Spinal cord (tissue), 10 donors: ENCODE measurements around the gene FNTB. TPM values are rescaled to one million over a fixed set of nuclear protein-coding genes. Genes with fewer than 3 reads are reported as not detected.
A peak's percentile ranks its signal among the peaks of the same experiment; 100 is the strongest.

Experiments
- DNase-seq, 6 donors: peaks; one replicate each; pipeline versions ENCODE4 v3.0.0 to v3.0.0-alpha.2; 2013 to 2015; ENCODE audit warnings: low spot score in 6 of 6, low read depth in 4 of 6
- H3K27ac ChIP-seq: one replicate; pipeline ENCODE4 v1.5.1; 2013; ENCODE audit warnings: low read depth, low read length, control low read depth
- H3K27me3 ChIP-seq: one replicate; pipeline ENCODE4 v1.6.1; 2013; ENCODE audit warnings: low read length; ENCODE audit not compliant: control insufficient read depth, insufficient read depth
- H3K36me3 ChIP-seq: one replicate; pipeline ENCODE4 v1.6.1; 2013; ENCODE audit warnings: low read length; ENCODE audit not compliant: control insufficient read depth, insufficient read depth
- H3K4me1 ChIP-seq: one replicate; pipeline ENCODE4 v1.6.1; 2013; ENCODE audit warnings: low read length; ENCODE audit not compliant: control insufficient read depth, insufficient read depth
- H3K4me3 ChIP-seq: one replicate; pipeline ENCODE4 v1.5.1; 2013; ENCODE audit warnings: low read depth, low read length, control low read depth
- H3K9me3 ChIP-seq: one replicate; pipeline ENCODE4 v1.6.1; 2013; ENCODE audit warnings: low read length; ENCODE audit not compliant: control insufficient read depth, insufficient read depth
- WGBS: methylation state at CpG from one replicate; pipeline ENCODE4 v1.1.5; 2013; ENCODE audit warnings: missing lambda C conversion rate; ENCODE audit not compliant: insufficient coverage; 5-methylcytosine and 5-hydroxymethylcytosine counted together
- polyA plus RNA-seq, 2 donors: library from polyadenylated mRNA; unstranded; fragments of 120-200 nt; gene quantifications; one replicate each; pipeline ENCODE4 v1.2.1, GENCODE V29; 2013; ENCODE audit not compliant: insufficient read length in 2 of 2
- total RNA-seq, 2 donors: library from RNA; depleted of rRNA in 1 of 2; stranded (reverse); fragments of 120-200 nt in 1 of 2; fragments of >200 nt in 1 of 2; gene quantifications; one replicate each; pipeline versions ENCODE4 v1.2.3 to v1.2.4, GENCODE V29; 2013 to 2014
- donor health status: healthy.

Gene FNTB
- total and polyA plus RNA-seq, 4 donors: 20.9 to 66.9 (median 43.2) TPM

DNA sequence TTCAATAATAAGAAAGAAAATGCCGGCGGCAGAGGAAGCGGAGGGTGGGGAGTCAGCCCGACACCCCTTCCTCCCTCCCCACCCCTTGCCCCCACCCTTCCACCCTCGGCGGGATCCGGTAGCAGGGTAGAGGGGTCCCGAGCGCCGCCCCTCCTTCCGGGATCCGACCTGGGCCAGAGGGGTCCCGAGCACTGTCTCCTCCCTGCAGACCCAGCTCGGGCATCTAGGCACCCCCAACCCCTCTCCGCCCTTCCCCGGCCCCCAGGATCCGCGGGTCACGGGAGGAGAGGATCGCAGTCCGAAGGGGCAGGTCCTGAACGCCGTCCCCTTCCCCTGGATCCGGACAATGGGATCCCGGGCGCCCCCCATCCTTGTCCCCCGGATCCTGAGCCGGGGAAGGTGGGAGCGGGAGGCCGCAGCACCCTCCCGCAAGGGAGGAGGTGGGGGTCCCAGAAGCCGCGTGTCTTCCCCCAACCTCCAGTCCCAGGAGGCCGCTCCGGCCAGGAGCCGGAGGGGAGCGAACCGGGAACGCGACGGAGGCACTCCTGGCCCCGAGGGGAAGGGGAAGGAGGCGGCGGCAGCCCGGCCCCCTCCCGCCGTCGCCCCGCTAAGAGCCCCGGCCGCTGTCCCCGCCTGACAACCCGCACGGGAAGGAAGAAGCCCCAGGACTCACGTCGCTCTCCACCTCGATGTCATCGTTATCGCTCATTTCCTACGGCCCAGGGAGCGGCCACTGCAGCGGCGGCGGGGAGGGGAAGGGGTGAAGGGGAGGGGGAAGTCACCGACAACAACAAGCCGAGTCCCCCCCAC, 115.1 kb downstream of the FNTB start:
- Histone ChIP-seq H3K4me1 (peaks cover 5% of the 10 kb centered on the region), H3K36me3 (peaks cover 2% of the 10 kb centered on the region), H3K27ac (peak overlapping the region; percentile 80), H3K9me3 (no peaks in the 10 kb centered on the region), H3K4me3 (peak overlapping the region; percentile 84), H3K27me3 (no peaks in the 10 kb centered on the region)
- no peak for DNase-seq
- WGBS: 0% methylated on average over 18 of the region's 66 CpGs

- peak within 1 kb of the TSS; percentile 91 for H3K4me3 ChIP-seq
Measured at GRCh38 chr14:65102441-65103149, 115.9 kb downstream of the FNTB start, which contains the start of gene MAX. Gene MAX, minus strand, starts transcription at chr14:65102517. Its CDS starts 178 bp downstream, at chr14:65102339.

DNA sequence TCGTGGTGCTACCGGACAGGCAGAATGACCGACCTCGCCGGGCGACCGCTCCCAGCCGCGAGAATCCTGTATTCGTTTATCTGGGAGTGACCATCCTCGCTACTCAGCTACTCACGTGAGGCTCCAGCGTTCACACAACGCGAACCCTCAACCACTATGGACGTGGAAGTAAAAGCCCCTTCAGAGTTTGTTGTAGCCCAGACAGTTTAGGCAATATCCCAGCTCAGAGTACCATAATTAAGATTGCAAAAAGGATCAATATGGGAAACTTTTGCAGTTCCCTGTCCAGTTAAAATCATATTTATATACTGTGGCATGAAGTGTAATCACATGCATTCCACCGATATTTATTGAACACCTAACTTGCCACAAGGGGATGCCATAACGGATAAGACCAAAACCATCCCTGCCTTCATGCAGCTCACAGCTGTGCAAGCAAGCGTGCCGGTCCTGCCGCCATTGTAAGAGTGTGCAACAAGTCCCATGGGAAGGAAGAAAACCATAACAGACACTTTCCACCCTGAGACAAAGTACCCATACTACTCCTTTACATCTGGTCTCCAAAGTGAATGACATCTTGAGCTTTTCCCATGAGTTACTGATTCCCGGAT, 116.6 kb downstream of the FNTB start:
- Histone ChIP-seq H3K27ac (peak overlapping the region; percentile 61), H3K4me3 (peak overlapping the region; percentile 91), H3K9me3 (no peaks in the 10 kb centered on the region), H3K36me3 (peaks cover 2% of the 10 kb centered on the region), H3K27me3 (no peaks in the 10 kb centered on the region), H3K4me1 (peaks cover 5% of the 10 kb centered on the region)
- WGBS: 3% methylated on average over 16 of the region's 22 CpGs
- peak in 2 of 6 donors; percentile 20 to 54 for DNase-seq

More at GRCh38 chr14:65102441-65103149, 115.9 kb downstream of the FNTB start, which contains the start of gene MAX:
- H3K27me3 ChIP-seq: no peaks in the 10 kb centered on the region
- peaks cover 2% of the 10 kb centered on the region for H3K36me3 ChIP-seq
- 0% methylated on average over 43 of the region's 61 CpGs for WGBS
- H3K4me1 ChIP-seq: peaks cover 5% of the 10 kb centered on the region
- H3K27ac ChIP-seq: peak within 1 kb of the TSS; percentile 80
- DNase-seq: peak; percentile 84 to 100 (median 96)
- no peaks in the 10 kb centered on the region for H3K9me3 ChIP-seq

DNA sequence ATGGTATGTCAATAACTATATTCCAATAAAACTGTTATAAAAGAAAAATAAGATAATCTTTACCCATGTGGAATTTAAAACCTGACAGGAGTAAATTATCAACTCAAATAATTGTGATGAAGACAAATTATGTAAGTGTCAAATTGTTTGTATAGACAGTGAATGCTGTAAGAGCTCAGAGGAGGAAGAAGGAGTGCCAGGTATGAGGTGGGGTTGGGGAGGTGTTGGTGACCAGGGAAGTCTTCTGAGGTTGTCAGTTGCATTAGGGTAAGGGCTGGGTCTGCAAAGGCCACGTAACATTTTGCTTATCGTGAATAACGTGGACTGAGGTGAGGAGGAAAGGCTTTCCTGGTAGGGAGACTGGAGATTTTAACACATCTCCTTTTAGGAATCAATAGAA, 118.1 kb downstream of the FNTB start:
- peaks cover 5% of the 10 kb centered on the region for H3K4me1 ChIP-seq
- peaks cover 2% of the 10 kb centered on the region for H3K36me3 ChIP-seq
- no peaks in the 10 kb centered on the region for H3K27me3 ChIP-seq
- H3K9me3 ChIP-seq: no peaks in the 10 kb centered on the region
- no CpG with 5 or more reads among the region's 3 CpGs for WGBS
- no peak for DNase-seq
- H3K27ac ChIP-seq: no peak overlapping the region
- H3K4me3 ChIP-seq: no peak overlapping the region

- H3K4me1 ChIP-seq: peaks cover 5% of the 10 kb centered on the region
- 97% methylated on average over 3 of the region's 4 CpGs for WGBS
- no peaks in the 10 kb centered on the region for H3K9me3 ChIP-seq
- no peak overlapping the region for H3K27ac ChIP-seq
- H3K4me3 ChIP-seq: no peak overlapping the region
- H3K27me3 ChIP-seq: no peaks in the 10 kb centered on the region
- no peaks in the 10 kb centered on the region for H3K36me3 ChIP-seq
- DNase-seq: no peak
Measured at GRCh38 chr14:65106316-65106715, 119.6 kb downstream of the FNTB start.

DNA sequence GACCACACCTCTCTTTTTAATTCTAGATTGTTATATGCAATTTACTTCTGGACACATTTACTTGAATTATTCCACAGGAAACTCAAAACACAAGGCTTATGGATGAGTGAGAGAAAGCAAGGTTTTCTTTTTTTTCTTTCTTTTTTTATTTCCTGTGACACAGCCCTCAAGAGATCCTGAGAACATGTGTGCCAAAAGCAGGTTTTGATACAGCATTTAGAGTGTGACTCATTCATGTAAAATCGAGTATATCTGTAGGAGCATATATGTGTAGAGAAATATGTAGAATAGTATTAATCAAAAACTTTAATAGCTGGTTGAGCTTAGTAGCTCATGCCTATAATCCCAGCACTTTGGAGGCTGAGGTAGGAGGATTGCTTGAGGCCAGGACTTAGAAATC, 120.0 kb downstream of the FNTB start:
- no peak for DNase-seq
- Histone ChIP-seq H3K27me3 (no peaks in the 10 kb centered on the region), H3K4me1 (peaks cover 5% of the 10 kb centered on the region), H3K9me3 (no peaks in the 10 kb centered on the region), H3K36me3 (no peaks in the 10 kb centered on the region), H3K27ac (no peak overlapping the region), H3K4me3 (no peak overlapping the region)
- WGBS: no CpG with 5 or more reads among the region's 1 CpG

- no CpG with 5 or more reads among the region's 1 CpG for WGBS
- H3K27me3 ChIP-seq: no peaks in the 10 kb centered on the region
- no peaks in the 10 kb centered on the region for H3K9me3 ChIP-seq
- peaks cover 5% of the 10 kb centered on the region for H3K4me1 ChIP-seq
- no peak overlapping the region for H3K4me3 ChIP-seq
- DNase-seq: no peak
- no peak overlapping the region for H3K27ac ChIP-seq
- H3K36me3 ChIP-seq: no peaks in the 10 kb centered on the region
Measured at GRCh38 chr14:65107200-65107599, 120.5 kb downstream of the FNTB start.

- Histone ChIP-seq H3K4me1 (no peaks in the 10 kb centered on the region), H3K4me3 (no peak overlapping the region), H3K27ac (no peak overlapping the region), H3K9me3 (no peaks in the 10 kb centered on the region), H3K27me3 (no peaks in the 10 kb centered on the region), H3K36me3 (no peaks in the 10 kb centered on the region)
- no peak for DNase-seq
- WGBS: 87% methylated on average over 4 of the region's 4 CpGs
Measured at GRCh38 chr14:65109357-65109756, 122.7 kb downstream of the FNTB start.

GRCh38 chr14:65110525-65110924, 123.8 kb downstream of the FNTB start:
- 72% methylated on average over 4 of the region's 5 CpGs for WGBS
- no peaks in the 10 kb centered on the region for H3K27me3 ChIP-seq
- DNase-seq: no peak
- no peak overlapping the region for H3K4me3 ChIP-seq
- H3K27ac ChIP-seq: no peak overlapping the region
- no peaks in the 10 kb centered on the region for H3K36me3 ChIP-seq
- no peaks in the 10 kb centered on the region for H3K9me3 ChIP-seq
- H3K4me1 ChIP-seq: no peaks in the 10 kb centered on the region
